GM18507 (cell line): Measurements from ENCODE around the gene CTPS1.

Source experiments
- DNase-seq: peaks from one replicate; pipeline ENCODE4 v3.0.0; 2011; ENCODE audit warnings: low read depth; ENCODE audit not compliant: insufficient read length; ENCODE audit errors: extremely low spot score
- FAIRE-seq: peaks from 2 replicates; lab custom pipeline; 2011; peaks lifted over from hg19 to GRCh38; lab: Jason Lieb, UNC

Gene CTPS1

GRCh38 chr1:41048540-41048939, 69.0 kb downstream of the CTPS1 start:
- FAIRE-seq (no peak), DNase-seq (no peak)

DNA sequence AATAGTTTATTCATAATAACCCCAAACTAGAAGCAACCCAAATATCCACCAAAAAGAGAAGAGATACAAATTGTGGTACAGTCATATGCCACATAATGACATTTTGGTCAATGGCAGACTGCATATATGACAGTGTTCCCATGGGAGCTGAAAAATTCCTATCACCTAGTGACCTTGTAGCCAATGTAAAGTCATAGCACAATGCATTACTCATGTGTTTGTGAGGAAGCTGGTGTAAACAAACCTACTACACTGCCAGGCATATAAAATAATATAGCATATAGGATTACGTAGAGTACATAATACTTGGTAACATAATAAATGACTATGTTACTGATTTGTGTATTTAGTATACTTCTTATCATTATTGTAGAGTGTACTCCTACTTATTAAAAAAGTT, 71.5 kb downstream of the CTPS1 start:
- DNase-seq: no peak
- no peak for FAIRE-seq

DNA sequence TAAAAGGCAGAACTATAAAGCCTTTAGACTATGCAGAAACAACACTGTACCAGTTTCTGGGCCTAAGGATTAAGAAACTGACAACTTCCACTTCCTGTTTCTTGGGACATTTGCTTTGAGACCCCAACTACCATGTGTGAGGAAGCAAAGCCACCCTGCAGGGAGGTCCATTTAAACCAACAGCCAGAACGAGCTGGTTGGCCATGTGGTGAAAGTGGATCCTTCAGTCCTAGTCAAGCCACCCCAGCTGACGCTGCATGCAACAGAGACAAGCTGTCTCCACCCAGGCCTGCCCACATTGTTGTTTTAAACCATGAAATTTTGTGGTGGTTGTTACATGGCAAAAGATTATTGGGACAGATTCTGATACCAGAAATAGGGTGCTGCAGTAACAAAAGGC, 73.8 kb downstream of the CTPS1 start:
- DNase-seq: no peak
- FAIRE-seq: no peak

GRCh38 chr1:41056907-41057306, 77.4 kb downstream of the CTPS1 start:
- DNase-seq (no peak), FAIRE-seq (no peak)
